Hematopoietic multipotent progenitor cell (in vitro differentiated cells): ENCODE measurements around the gene PTH2R. TPM values are rescaled to one million over a fixed set of nuclear protein-coding genes. Genes with fewer than 3 reads are reported as not detected.
A peak's percentile ranks its signal among the peaks of the same experiment; 100 is the strongest.
"Not testable (repeated sequence)": the region's sequence is repeated elsewhere in the genome, so short reads cannot be mapped to it uniquely, and the experiment has no call there.

Experiments
- DNase-seq, 3 donors: peaks; one replicate each; pipeline ENCODE4 v3.0.0-alpha.2; 2011 to 2015; ENCODE audit warnings: low read depth in 2 of 3, low spot score in 2 of 3
- total RNA-seq: library from RNA; depleted of rRNA; stranded (reverse); fragments of >200 nt; gene quantifications from one replicate; pipeline ENCODE4 v1.2.3, GENCODE V29; 2012

The PTH2R gene
- total RNA-seq, 1 donor = 1.1 TPM

- no peak for DNase-seq
These were observed 72.8 kb downstream of the PTH2R start for GRCh38 chr2:208479342-208479741.

GRCh38 chr2:208481945-208482344 is 75.4 kb downstream of the PTH2R start:
- not testable (repeated sequence) for DNase-seq

GRCh38 chr2:208482453-208483015 is 75.9 kb downstream of the PTH2R start:
- not testable (repeated sequence) for DNase-seq

GRCh38 chr2:208485390-208485789 is 78.8 kb downstream of the PTH2R start:
- no peak for DNase-seq

GRCh38 chr2:208488686-208489564 is 82.3 kb downstream of the PTH2R start:
- peak in 2 of 3 donors; percentile 11 to 36 for DNase-seq

- no peak for DNase-seq
These were observed 83.1 kb downstream of the PTH2R start for GRCh38 chr2:208489687-208490086.

- no peak for DNase-seq
These were observed 83.9 kb downstream of the PTH2R start for GRCh38 chr2:208490492-208490891.

- peak in 2 of 3 donors; percentile 4 to 57 for DNase-seq
These were observed 85.0 kb downstream of the PTH2R start for GRCh38 chr2:208491641-208492040.

GRCh38 chr2:208492069-208492468 is 85.5 kb downstream of the PTH2R start:
- no peak for DNase-seq

GRCh38 chr2:208493186-208493585 is 86.6 kb downstream of the PTH2R start:
- DNase-seq = no peak

- no peak for DNase-seq
These were observed 89.5 kb downstream of the PTH2R start for GRCh38 chr2:208496129-208496528.

- no peak for DNase-seq
These were observed 94.6 kb downstream of the PTH2R start for GRCh38 chr2:208501206-208501605.

GRCh38 chr2:208502288-208502687 is 95.7 kb downstream of the PTH2R start:
- DNase-seq = no peak

- DNase-seq = not testable (repeated sequence)
These were observed 98.8 kb downstream of the PTH2R start for GRCh38 chr2:208505365-208505764.

- DNase-seq = no peak
These were observed 103.0 kb downstream of the PTH2R start for GRCh38 chr2:208509586-208509985.

- no peak for DNase-seq
These were observed 104.4 kb downstream of the PTH2R start for GRCh38 chr2:208511016-208511415.

- no peak for DNase-seq
These were observed 105.0 kb downstream of the PTH2R start for GRCh38 chr2:208511573-208511972.

GRCh38 chr2:208515099-208515498 is 108.5 kb downstream of the PTH2R start:
- no peak for DNase-seq

- not testable (repeated sequence) for DNase-seq
These were observed 116.5 kb downstream of the PTH2R start for GRCh38 chr2:208523069-208523468.

GRCh38 chr2:208525165-208525564 is 118.6 kb downstream of the PTH2R start:
- not testable (repeated sequence) for DNase-seq

- DNase-seq = no peak
These were observed 123.2 kb downstream of the PTH2R start for GRCh38 chr2:208529796-208530195.

- DNase-seq = no peak
These were observed 124.8 kb downstream of the PTH2R start for GRCh38 chr2:208531361-208531760.
